ENCODE measurements around the gene SIRT3.

The SIRT3 gene

GRCh38 chr11:279040-279965 is 43.2 kb upstream of the SIRT3 start:
- in situ Hi-C loops (cut with HindIII; ENCODE audit: low pct_ligation_motif_present, low sequenced_read_pairs): no loop called here
- no peak overlapping the region for H3K27ac ChIP-seq
- peaks cover 57% of the 10 kb centered on the region for H3K27me3 ChIP-seq (replicated peaks)
- H3K4me3 ChIP-seq (ENCODE audit: low read depth, low read length): no peak overlapping the region
- TF ChIP-seq CTCF (IDR thresholded peaks at IDR 0.05; ENCODE audit: low read depth, low read length, missing control alignments): no peak
- DNase-seq: no peak
- no peaks in the 10 kb centered on the region for H3K36me3 ChIP-seq (replicated peaks)

GRCh38 chr11:278001-278951 is 42.1 kb upstream of the SIRT3 start, which contains the start of gene NLRP6:
TSS of gene NLRP6 (plus strand) at chr11:278407. CDS start at chr11:278570, 163 bp downstream.
- Histone ChIP-seq H3K4me3 (ENCODE audit: low read depth, low read length) (no peak within 1 kb of the TSS), H3K27me3 (replicated peaks) (peaks cover 57% of the 10 kb centered on the region), H3K36me3 (replicated peaks) (no peaks in the 10 kb centered on the region), H3K27ac (no peak within 1 kb of the TSS)
- in situ Hi-C loops (cut with HindIII; ENCODE audit: low pct_ligation_motif_present, low sequenced_read_pairs): no loop called here
- no peak for DNase-seq
- TF ChIP-seq CTCF (IDR thresholded peaks at IDR 0.05; ENCODE audit: low read depth, low read length, missing control alignments): no peak

- in situ Hi-C loops (cut with HindIII; ENCODE audit: low pct_ligation_motif_present, low sequenced_read_pairs): no loop called here
- Histone ChIP-seq H3K4me3 (ENCODE audit: low read depth, low read length) (no peak overlapping the region), H3K36me3 (replicated peaks) (no peaks in the 10 kb centered on the region), H3K27me3 (replicated peaks) (peaks cover 38% of the 10 kb centered on the region), H3K27ac (no peak overlapping the region)
- TF ChIP-seq CTCF (IDR thresholded peaks at IDR 0.05; ENCODE audit: low read depth, low read length, missing control alignments): no peak
- DNase-seq: no peak
These were observed 40.1 kb upstream of the SIRT3 start for GRCh38 chr11:276219-276618.

- no peak for TF ChIP-seq CTCF (IDR thresholded peaks at IDR 0.05; ENCODE audit: low read depth, low read length, missing control alignments)
- Histone ChIP-seq H3K27ac (no peak overlapping the region), H3K4me3 (ENCODE audit: low read depth, low read length) (no peak overlapping the region), H3K36me3 (replicated peaks) (no peaks in the 10 kb centered on the region), H3K27me3 (replicated peaks) (peaks cover 6% of the 10 kb centered on the region)
- DNase-seq: no peak
- in situ Hi-C loops (cut with HindIII; ENCODE audit: low pct_ligation_motif_present, low sequenced_read_pairs): no loop called here
These were observed 36.7 kb upstream of the SIRT3 start for GRCh38 chr11:272931-273198.

DNA sequence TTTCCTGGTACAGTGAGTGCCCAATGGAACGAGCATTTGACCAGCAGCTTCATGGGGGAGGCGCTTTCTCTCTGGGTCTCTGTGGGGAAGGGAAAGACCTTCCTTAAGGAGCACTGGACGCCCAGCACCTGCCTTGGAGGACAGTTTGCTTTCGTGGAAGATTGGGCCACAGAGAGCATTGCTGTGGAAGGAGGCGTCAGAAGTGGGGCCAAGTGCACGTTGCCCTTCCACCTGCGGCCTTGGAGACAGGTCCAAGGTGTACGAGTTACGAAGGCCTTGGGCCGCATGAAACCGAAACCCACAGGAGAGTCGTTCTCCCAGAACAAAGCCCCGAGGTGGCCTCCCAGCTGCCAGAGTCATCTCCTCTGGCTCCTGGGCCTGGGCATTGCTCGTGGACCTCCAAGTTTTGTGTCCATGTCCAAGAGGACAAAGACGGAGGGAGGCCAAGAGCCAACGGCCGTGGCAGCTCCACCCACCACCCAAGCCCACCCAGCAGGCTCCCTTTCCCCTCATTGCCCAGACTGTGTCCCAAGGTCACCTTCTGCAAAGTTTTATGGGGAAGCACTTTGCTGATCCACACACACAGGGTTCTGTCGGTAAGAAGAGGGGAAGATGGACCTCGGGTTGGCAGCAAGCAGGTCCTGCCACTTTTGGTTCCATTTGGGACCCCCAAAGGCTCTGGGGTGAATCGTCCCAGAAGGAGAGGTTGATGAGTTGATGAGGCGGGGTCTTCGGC is 36.2 kb upstream of the SIRT3 start:
- H3K4me3 ChIP-seq (ENCODE audit: low read depth, low read length): no peak overlapping the region
- DNase-seq: no peak
- H3K27me3 ChIP-seq (replicated peaks): peaks cover 5% of the 10 kb centered on the region
- no peaks in the 10 kb centered on the region for H3K36me3 ChIP-seq (replicated peaks)
- no peak overlapping the region for H3K27ac ChIP-seq
- no peak for TF ChIP-seq CTCF (IDR thresholded peaks at IDR 0.05; ENCODE audit: low read depth, low read length, missing control alignments)
- in situ Hi-C loops (cut with HindIII; ENCODE audit: low pct_ligation_motif_present, low sequenced_read_pairs): no loop called here

All from brain microvascular endothelial cell (primary cell).